SJSA1 (cell line): ENCODE results near the gene JCAD. TPM values are rescaled to one million over a fixed set of nuclear protein-coding genes. Genes with fewer than 3 reads are reported as not detected.
"Not testable (repeated sequence)": the region's sequence is repeated elsewhere in the genome, so short reads cannot be mapped to it uniquely, and the experiment has no call there.

Experiments
- DNase-seq, 2 experiments: peaks; one replicate each; pipeline ENCODE4 v3.0.0-alpha.2; 2015 to 2020; ENCODE audit warnings: low spot score in 2 of 2, low read depth in 1 of 2
- H3K27ac ChIP-seq: fragments of 250-450 bp; sonication (Bioruptor Pico); 2 replicates; pipeline ENCODE4 v1.5.1; 2020; ENCODE audit warnings: mild to moderate bottlenecking, moderate library complexity
- H3K27me3 ChIP-seq: fragments of 250-450 bp; sonication (Bioruptor Pico); replicated peaks from 2 replicates; pipeline ENCODE4 v1.5.1; 2020; ENCODE audit warnings: mild to moderate bottlenecking, moderate library complexity
- H3K36me3 ChIP-seq: fragments of 250-450 bp; sonication (Bioruptor Pico); 2 replicates; pipeline ENCODE4 v1.5.1; 2020; ENCODE audit warnings: mild to moderate bottlenecking
- H3K4me1 ChIP-seq: fragments of 250-450 bp; sonication (Bioruptor Pico); replicated peaks from 2 replicates; pipeline ENCODE4 v1.6.1; 2021; ENCODE audit warnings: mild to moderate bottlenecking
- H3K4me3 ChIP-seq: fragments of 250-450 bp; sonication (Bioruptor Pico); 2 replicates; pipeline ENCODE4 v1.5.1; 2020; ENCODE audit warnings: mild to moderate bottlenecking
- H3K9me3 ChIP-seq: fragments of 250-450 bp; sonication (Bioruptor Pico); replicated peaks from 2 replicates; pipeline ENCODE4 v1.5.1; 2020; ENCODE audit warnings: mild to moderate bottlenecking
- total RNA-seq: library from RNA; depleted of rRNA; stranded (reverse); fragments of >200 nt; shearing (Covaris generic); gene quantifications from 2 replicates; pipeline ENCODE4 v1.2.3, GENCODE V29; 2014

The JCAD gene
- total RNA-seq, 1 experiment from 2014 or later, result 24.9 TPM

DNA sequence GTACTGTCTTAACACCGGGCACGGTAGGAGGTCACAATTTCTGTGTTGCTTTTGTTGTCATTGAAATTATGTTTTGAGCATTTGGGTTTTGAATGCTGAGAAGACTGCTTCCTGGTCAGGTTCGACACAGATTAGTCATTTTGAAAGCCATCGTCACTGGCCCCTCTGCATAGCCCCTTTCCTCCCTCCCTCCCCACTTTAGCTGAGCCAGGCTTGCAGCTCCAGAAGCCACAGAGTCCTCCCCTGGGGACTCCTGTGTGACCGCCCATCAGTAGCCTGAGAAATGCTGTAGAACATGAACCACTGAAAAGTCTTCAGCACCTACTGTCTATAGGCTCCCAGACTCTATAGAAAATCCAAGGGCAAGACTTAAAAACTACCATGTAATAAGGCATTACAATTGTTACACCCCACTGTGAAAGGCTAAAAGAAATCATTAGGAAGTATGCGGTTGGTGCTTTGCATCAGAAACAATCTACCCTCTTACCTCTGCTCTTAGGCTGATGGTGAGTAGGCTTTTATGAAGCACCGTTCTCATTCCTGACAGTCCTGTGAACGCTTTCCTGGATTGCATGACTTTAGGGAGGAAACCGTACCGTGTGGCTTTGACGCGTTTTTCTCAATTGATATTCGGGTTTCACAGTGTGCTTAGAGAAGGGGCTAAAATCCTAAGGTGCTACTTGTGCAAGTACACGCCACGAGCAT lies 24.8 kb downstream of the JCAD start:
- no peak for DNase-seq
- H3K4me3 ChIP-seq, result no peak overlapping the region
- H3K4me1 ChIP-seq, result no peaks in the 10 kb centered on the region
- H3K36me3 ChIP-seq, result peaks cover 70% of the 10 kb centered on the region
- H3K9me3 ChIP-seq, result no peaks in the 10 kb centered on the region
- H3K27me3 ChIP-seq, result no peaks in the 10 kb centered on the region
- no peak overlapping the region for H3K27ac ChIP-seq

GRCh38 chr10:30032125-30032524 lies 27.3 kb downstream of the JCAD start:
- no peak overlapping the region for H3K27ac ChIP-seq
- no peak for DNase-seq

DNA sequence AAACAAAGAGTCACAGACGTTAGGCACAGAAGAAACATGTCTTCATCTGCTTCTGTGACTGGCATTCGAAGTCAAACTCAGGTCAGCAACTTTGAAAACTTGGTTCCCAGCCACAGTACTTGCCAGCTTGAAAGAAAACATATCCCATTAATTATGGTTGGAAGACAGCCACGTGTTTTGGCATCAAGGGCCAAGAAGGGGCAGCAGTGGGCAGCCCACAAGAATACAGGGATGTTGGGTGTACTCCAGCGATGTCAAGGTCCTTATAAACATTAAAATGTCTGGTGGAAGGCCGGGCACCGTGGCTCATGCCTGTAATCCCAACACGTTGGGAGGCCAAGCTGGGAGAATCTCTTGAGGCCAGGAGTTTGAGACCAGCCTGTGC lies 29.5 kb downstream of the JCAD start:
- no peak overlapping the region for H3K4me3 ChIP-seq
- no peaks in the 10 kb centered on the region for H3K9me3 ChIP-seq
- H3K4me1 ChIP-seq, result no peaks in the 10 kb centered on the region
- H3K36me3 ChIP-seq, result peaks cover 75% of the 10 kb centered on the region
- H3K27ac ChIP-seq, result no peak overlapping the region
- no peaks in the 10 kb centered on the region for H3K27me3 ChIP-seq
- no peak for DNase-seq

More at GRCh38 chr10:30032125-30032524, 27.3 kb downstream of the JCAD start:
- Histone ChIP-seq H3K27me3 (no peaks in the 10 kb centered on the region), H3K4me3 (no peak overlapping the region), H3K36me3 (peaks cover 74% of the 10 kb centered on the region), H3K4me1 (no peaks in the 10 kb centered on the region), H3K9me3 (no peaks in the 10 kb centered on the region)

DNA sequence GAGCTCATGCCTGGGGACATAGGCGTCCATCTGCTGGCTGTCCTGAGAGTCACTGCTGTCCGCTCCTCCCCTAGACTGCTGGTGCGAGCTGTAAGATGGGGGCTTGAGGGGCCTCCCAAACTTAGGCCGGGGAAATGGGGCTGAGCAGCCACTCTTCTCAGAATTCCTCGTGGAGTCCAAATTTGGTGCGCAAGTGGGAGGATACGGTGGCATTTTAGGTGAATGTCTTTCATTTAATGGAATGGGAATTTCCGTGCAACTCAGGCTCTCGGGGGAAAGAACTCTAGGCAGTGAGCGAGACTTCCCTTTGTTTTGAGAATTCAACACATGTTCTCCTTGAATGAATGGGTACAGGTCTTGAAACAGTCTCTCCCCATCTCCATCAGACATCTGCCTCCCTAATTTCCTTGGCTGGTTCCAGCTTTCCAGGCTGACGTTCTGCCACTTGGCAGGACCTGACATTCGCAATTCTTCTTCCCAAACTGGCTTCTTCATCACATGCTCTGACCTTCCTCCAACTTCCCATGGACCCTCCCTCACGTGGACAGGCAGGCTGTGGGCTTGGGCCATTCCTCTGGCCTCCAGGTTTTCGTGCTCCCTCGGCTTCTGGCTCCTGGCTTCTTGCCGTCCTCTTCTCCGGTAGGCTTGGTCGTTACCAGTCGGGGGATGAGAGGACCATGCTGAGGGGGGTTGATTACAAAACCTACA lies 30.1 kb downstream of the JCAD start:
- Histone ChIP-seq H3K27ac (no peak overlapping the region), H3K4me3 (no peak overlapping the region), H3K9me3 (no peaks in the 10 kb centered on the region), H3K36me3 (peaks cover 73% of the 10 kb centered on the region), H3K4me1 (no peaks in the 10 kb centered on the region), H3K27me3 (no peaks in the 10 kb centered on the region)
- DNase-seq, result no peak

- no peak overlapping the region for H3K4me3 ChIP-seq
- DNase-seq, result no peak
These were observed 30.7 kb downstream of the JCAD start for GRCh38 chr10:30028738-30029030.

DNA sequence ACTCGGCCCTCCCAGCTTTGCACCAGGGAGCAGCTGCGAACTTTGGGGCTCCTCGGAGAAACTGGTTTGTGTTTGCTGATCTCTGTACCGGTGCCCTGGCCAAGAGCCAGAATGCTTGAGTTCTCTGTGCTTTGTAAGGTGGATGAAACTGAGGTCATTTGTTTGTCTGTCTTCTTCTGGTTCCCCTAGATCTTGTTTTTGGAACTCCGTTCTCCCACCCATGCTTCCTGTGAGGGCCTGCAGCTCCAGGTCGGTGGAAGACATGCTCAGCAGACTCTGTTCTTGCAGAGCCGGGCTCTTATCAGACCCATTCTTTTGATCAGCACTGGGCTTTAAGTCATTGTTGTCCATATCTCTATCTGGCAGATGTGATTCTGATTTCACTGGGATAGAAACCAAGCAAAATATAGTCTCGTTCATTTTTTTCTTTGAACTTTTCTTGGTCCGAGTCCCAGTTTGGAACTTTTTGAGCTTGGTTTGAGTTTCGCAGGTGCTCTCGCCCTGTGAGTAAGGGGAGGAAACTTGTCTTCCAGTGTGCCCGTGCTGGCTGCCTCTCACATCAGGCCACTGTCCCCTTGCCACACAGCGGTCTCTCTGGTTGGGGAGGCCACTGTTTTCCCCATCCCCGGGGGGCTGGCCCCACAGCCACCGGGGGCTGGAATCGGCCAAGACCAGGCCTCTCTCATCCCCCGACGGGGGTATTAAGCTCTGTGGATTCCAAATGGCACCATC lies 31.2 kb downstream of the JCAD start:
- no peak overlapping the region for H3K27ac ChIP-seq
- DNase-seq, result no peak
- no peaks in the 10 kb centered on the region for H3K4me1 ChIP-seq
- H3K4me3 ChIP-seq, result no peak overlapping the region
- H3K36me3 ChIP-seq, result peaks cover 75% of the 10 kb centered on the region
- no peaks in the 10 kb centered on the region for H3K9me3 ChIP-seq
- H3K27me3 ChIP-seq, result no peaks in the 10 kb centered on the region

More at GRCh38 chr10:30028738-30029030, 30.7 kb downstream of the JCAD start:
- H3K27me3 ChIP-seq, result no peaks in the 10 kb centered on the region
- H3K9me3 ChIP-seq, result no peaks in the 10 kb centered on the region
- H3K4me1 ChIP-seq, result no peaks in the 10 kb centered on the region
- peaks cover 75% of the 10 kb centered on the region for H3K36me3 ChIP-seq
- H3K27ac ChIP-seq, result no peak overlapping the region

DNA sequence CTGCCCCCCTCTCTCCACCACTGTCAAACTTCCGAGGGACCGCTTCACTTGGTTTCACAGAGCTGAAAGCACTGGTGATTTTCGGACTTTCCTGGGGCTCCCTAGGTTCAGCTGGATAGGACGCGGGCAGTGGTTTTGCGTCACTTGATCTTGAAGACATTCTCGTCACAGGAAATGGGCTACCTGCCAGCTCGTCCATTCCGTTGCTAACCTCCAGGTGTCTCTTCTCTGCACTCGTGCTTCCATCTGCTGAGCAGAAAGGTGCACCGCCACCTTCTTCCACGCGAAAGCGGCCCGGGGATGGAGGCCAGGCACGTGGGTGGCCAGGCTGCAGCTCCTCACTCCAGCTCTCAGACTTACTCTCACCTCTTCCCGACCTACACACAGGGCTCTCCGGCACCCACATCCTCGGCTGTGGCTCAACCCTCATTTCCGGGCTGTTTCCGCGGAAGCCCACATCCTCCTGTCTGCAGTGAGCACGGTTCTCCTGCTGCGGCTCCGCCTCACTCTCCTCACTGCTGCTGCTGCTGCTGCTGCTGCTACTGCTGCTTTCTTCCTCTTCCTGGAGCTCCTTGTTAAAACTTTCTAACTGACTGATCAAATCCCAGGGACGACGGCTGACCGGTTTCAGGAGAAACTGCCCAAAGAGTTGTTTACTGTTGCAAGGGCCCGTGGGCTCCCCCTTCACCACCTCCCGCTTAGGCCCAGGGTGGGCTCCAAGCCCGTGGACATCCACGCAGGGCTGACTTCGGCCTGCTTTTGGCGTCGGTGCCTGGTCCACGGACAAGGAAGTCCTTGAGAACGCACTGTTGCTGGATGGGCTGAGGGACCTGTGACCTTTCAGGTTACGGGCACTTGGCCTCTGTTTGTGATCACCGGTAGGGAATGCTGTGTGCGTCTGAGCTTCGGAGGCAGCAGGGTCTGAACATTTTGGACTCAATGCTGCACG lies 32.1 kb downstream of the JCAD start:
- Histone ChIP-seq H3K9me3 (no peaks in the 10 kb centered on the region), H3K27me3 (no peaks in the 10 kb centered on the region), H3K4me3 (no peak overlapping the region), H3K4me1 (no peaks in the 10 kb centered on the region), H3K36me3 (peaks cover 79% of the 10 kb centered on the region), H3K27ac (no peak overlapping the region)
- no peak for DNase-seq

DNA sequence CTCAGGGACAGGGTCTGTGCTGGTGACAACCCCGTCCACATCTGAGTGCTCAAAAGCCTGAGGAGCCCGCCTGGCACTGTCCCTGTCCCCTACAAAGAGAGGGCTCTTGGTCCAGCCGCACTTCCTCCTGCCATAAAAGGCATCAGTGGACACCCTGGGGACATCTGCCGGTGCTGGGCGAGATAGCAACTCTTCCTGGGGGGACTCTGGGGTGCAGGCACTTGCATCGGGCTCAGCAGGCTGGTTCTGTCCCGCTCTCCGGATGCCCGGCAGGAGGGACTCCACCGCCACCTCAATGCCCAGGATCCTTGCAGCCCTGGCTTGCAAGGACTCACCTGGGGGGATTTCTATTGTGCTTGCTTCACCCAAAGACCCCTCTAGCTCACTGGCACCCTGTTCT lies 32.8 kb downstream of the JCAD start:
- no peaks in the 10 kb centered on the region for H3K27me3 ChIP-seq
- H3K27ac ChIP-seq, result no peak overlapping the region
- DNase-seq, result no peak
- no peaks in the 10 kb centered on the region for H3K4me1 ChIP-seq
- H3K4me3 ChIP-seq, result no peak overlapping the region
- peaks cover 87% of the 10 kb centered on the region for H3K36me3 ChIP-seq
- H3K9me3 ChIP-seq, result no peaks in the 10 kb centered on the region

- DNase-seq, result no peak
- no peaks in the 10 kb centered on the region for H3K4me1 ChIP-seq
- H3K27me3 ChIP-seq, result no peaks in the 10 kb centered on the region
- H3K27ac ChIP-seq, result no peak overlapping the region
- H3K9me3 ChIP-seq, result no peaks in the 10 kb centered on the region
- peaks cover 87% of the 10 kb centered on the region for H3K36me3 ChIP-seq
- no peak overlapping the region for H3K4me3 ChIP-seq
These were observed 33.3 kb downstream of the JCAD start for GRCh38 chr10:30026080-30026479.

- peaks cover 87% of the 10 kb centered on the region for H3K36me3 ChIP-seq
- DNase-seq, H3K27ac ChIP-seq, H3K9me3 ChIP-seq, H3K27me3 ChIP-seq, H3K4me1 ChIP-seq, H3K4me3 ChIP-seq: not testable (repeated sequence)
These were observed 34.0 kb downstream of the JCAD start for GRCh38 chr10:30025428-30025827.

DNA sequence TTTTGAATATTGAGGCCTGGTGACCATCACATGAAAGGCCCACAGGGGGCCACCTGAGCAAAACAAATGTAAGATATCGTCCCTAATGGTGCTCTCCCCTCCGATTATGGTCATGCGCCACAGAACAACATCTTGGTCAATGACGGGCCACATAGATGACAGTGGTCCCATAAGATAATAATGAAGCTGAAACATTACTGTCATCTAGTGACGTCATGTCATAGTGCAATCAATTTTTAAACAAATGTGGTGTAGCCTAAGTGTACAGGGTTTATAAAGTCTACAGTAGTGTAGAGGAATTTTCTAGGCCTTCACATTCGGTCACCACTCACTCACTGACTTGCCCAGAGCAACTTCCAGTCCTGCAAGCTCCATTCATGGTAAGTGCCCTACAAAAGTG lies 36.8 kb downstream of the JCAD start:
- H3K36me3 ChIP-seq, result peaks cover 74% of the 10 kb centered on the region
- DNase-seq, result no peak

GRCh38 chr10:30019468-30019867 lies 39.9 kb downstream of the JCAD start:
- H3K4me1 ChIP-seq, result peaks cover 12% of the 10 kb centered on the region
- DNase-seq, result no peak
- no peak overlapping the region for H3K27ac ChIP-seq
- H3K9me3 ChIP-seq, result no peaks in the 10 kb centered on the region
- no peaks in the 10 kb centered on the region for H3K27me3 ChIP-seq
- H3K4me3 ChIP-seq, result no peak overlapping the region
- peaks cover 67% of the 10 kb centered on the region for H3K36me3 ChIP-seq

More for the DNA sequence above, 36.8 kb downstream of the JCAD start:
- no peak overlapping the region for H3K27ac ChIP-seq
- no peaks in the 10 kb centered on the region for H3K27me3 ChIP-seq
- H3K4me3 ChIP-seq, result no peak overlapping the region
- no peaks in the 10 kb centered on the region for H3K9me3 ChIP-seq
- H3K4me1 ChIP-seq, result no peaks in the 10 kb centered on the region

DNA sequence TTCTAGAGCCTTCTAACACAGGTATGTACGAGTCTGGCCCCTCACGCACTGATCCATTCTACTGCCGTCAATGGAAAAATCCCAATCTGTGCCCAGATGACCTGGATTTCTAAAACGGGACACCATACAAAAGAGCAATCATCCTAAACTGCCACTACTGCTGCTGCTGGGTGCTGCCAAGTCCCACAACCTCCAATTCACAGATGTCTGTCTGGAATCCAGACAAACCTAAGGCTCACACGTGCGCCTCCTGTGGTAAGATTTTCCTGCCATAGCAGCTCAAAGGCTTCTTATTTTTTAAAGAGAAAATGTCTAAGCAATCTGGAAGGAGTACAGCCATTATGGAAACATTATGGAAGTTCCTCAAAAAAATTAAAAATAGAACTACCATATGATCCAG lies 40.9 kb downstream of the JCAD start:
- no peak for DNase-seq
- H3K4me1 ChIP-seq, result peaks cover 21% of the 10 kb centered on the region

More for the DNA sequence above, 40.9 kb downstream of the JCAD start:
- Histone ChIP-seq H3K9me3 (no peaks in the 10 kb centered on the region), H3K27me3 (no peaks in the 10 kb centered on the region), H3K36me3 (peaks cover 65% of the 10 kb centered on the region), H3K27ac (no peak overlapping the region), H3K4me3 (no peak overlapping the region)
